ENCODE data around the gene RBM19.

Gene RBM19

GRCh38 chr12:113899042-113899560 is 67.0 kb downstream of the RBM19 start:
- no peak for DNase-seq

GRCh38 chr12:113898466-113898865 is 67.7 kb downstream of the RBM19 start:
- DNase-seq = no peak

GRCh38 chr12:113897406-113897805 is 68.7 kb downstream of the RBM19 start:
- DNase-seq = no peak

- DNase-seq = no peak
Measured at GRCh38 chr12:113896841-113897240, 69.3 kb downstream of the RBM19 start.

- no peak for DNase-seq
Measured at GRCh38 chr12:113896194-113896593, 69.9 kb downstream of the RBM19 start.

GRCh38 chr12:113895176-113895575 is 70.9 kb downstream of the RBM19 start:
- no peak for DNase-seq

GRCh38 chr12:113894697-113895096 is 71.4 kb downstream of the RBM19 start:
- DNase-seq = no peak

- no peak for DNase-seq
Measured at GRCh38 chr12:113893221-113893620, 72.9 kb downstream of the RBM19 start.

- DNase-seq = no peak
Measured at GRCh38 chr12:113892556-113892955, 73.6 kb downstream of the RBM19 start.

GRCh38 chr12:113891739-113892520 is 74.2 kb downstream of the RBM19 start:
- DNase-seq = no peak

- no peak for DNase-seq
Measured at GRCh38 chr12:113891167-113891692, 74.9 kb downstream of the RBM19 start.

- DNase-seq = no peak
Measured at GRCh38 chr12:113889891-113890581, 76.1 kb downstream of the RBM19 start.

- DNase-seq = no peak
Measured at GRCh38 chr12:113889076-113889475, 77.0 kb downstream of the RBM19 start.

- DNase-seq = no peak
Measured at GRCh38 chr12:113888435-113888834, 77.7 kb downstream of the RBM19 start.

- DNase-seq = no peak
Measured at GRCh38 chr12:113887906-113888305, 78.2 kb downstream of the RBM19 start.

- no peak for DNase-seq
Measured at GRCh38 chr12:113886721-113887120, 79.4 kb downstream of the RBM19 start.

GRCh38 chr12:113884392-113884791 is 81.7 kb downstream of the RBM19 start:
- DNase-seq = no peak

- DNase-seq = no peak
Measured at GRCh38 chr12:113882690-113883089, 83.4 kb downstream of the RBM19 start.

GRCh38 chr12:113880988-113881962 is 84.8 kb downstream of the RBM19 start:
- no peak for DNase-seq

- no peak for DNase-seq
Measured at GRCh38 chr12:113880326-113880725, 85.8 kb downstream of the RBM19 start.

- DNase-seq = no peak
Measured at GRCh38 chr12:113879658-113880057, 86.5 kb downstream of the RBM19 start.

GRCh38 chr12:113877607-113878006 is 88.5 kb downstream of the RBM19 start:
- no peak for DNase-seq

- no peak for DNase-seq
Measured at GRCh38 chr12:113876160-113876559, 90.0 kb downstream of the RBM19 start.

Measured in hematopoietic multipotent progenitor cell treated with erythropoietin and hydrocortisone succinate and interleukin-3 and kit ligand, for 4 days (in vitro differentiated cells).